Upper lobe of left lung (tissue), 4 donors: ENCODE measurements around the gene ACTR3.

Experiments
- CTCF ChIP-seq, 6 experiments: fragments of 450-650 bp in 4 of 6; fragments of 200-600 bp in 2 of 6; sonication (generic) in 2 of 6; IDR thresholded peaks; one replicate each; pipeline ENCODE4 v1.5.1; 2016 to 2019; ENCODE audit warnings: antibody characterized with exemption in 6 of 6
- EP300 ChIP-seq, 4 donors: sonication (generic); formaldehyde crosslinking; IDR thresholded peaks; one replicate each; pipeline ENCODE4 v1.5.1; 2017; ENCODE audit warnings: antibody characterized with exemption in 4 of 4, control low read depth in 2 of 4

GRCh38 chr2:113895301-113895700 is 5.4 kb downstream of the ACTR3 start:
- TF ChIP-seq EP300 (IDR thresholded peaks at IDR 0.05) (no peak), CTCF (IDR thresholded peaks at IDR 0.05) (no peak)
